ENCODE measurements around the gene INPP5A.

DNA sequence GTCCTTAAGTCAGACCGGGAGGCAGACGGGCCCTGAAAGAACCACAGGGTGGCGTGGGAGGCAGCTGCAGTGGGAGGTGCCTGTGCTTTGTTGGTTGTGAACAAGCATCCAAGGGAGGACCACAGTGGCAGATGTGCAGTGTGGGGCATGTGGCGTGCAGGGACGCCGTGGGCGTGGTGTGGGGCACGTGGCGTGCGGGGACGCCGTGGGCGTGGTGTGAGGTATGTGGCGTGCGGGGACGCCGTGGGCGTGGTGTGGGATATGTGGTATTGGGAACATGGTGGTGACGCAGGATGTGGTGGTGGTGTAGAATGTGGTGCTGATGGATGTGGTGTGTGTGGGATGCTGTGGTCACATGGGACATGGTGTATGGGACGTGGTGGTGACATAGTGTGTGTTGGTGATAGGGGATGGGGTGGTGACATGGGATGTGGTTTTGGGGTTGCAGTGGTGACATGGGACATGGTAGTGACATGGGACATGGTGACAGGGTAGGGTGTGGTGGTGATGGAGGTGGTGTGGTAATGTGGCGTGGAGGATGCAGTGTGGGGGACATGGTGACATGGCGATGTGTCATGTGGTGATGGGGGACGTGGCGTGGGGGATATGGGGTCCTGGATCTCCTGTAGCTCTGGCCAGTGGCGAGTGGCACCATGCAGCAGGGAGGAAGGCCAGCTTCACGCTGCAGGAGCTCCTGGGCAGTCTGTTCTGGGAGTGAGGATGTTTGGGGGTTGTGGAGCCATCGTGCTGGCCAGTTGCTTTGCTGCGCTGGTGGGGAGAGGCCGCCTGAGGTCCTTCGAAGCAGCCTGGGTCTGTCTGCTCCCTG is 78.8 kb downstream of the INPP5A start:
- TF ChIP-seq ZFP30 (CRISPR knock-in tag; IDR thresholded peaks at IDR 0.05): no peak
- no peak for TF ChIP-seq ISL1 (CRISPR knock-in tag; IDR thresholded peaks at IDR 0.05)
- TF ChIP-seq, protein P1, sequence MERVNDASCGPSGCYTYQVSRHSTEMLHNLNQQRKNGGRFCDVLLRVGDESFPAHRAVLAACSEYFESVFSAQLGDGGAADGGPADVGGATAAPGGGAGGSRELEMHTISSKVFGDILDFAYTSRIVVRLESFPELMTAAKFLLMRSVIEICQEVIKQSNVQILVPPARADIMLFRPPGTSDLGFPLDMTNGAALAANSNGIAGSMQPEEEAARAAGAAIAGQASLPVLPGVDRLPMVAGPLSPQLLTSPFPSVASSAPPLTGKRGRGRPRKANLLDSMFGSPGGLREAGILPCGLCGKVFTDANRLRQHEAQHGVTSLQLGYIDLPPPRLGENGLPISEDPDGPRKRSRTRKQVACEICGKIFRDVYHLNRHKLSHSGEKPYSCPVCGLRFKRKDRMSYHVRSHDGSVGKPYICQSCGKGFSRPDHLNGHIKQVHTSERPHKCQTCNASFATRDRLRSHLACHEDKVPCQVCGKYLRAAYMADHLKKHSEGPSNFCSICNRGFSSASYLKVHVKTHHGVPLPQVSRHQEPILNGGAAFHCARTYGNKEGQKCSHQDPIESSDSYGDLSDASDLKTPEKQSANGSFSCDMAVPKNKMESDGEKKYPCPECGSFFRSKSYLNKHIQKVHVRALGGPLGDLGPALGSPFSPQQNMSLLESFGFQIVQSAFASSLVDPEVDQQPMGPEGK (CRISPR knock-in tag; IDR thresholded peaks at IDR 0.05; ENCODE audit: borderline replicate concordance): no peak
- no peak for TF ChIP-seq ARNTL (CRISPR knock-in tag; IDR thresholded peaks at IDR 0.05; ENCODE audit: borderline replicate concordance, low read depth)
- no peak for TF ChIP-seq GLIS3 (CRISPR knock-in tag; IDR thresholded peaks at IDR 0.05)
- no peak for TF ChIP-seq ZC3H10 (CRISPR knock-in tag; IDR thresholded peaks at IDR 0.05)
- TF ChIP-seq TOX (CRISPR knock-in tag; IDR thresholded peaks at IDR 0.05; ENCODE audit: borderline replicate concordance): no peak
- no peak for TF ChIP-seq TCF4 (CRISPR knock-in tag; IDR thresholded peaks at IDR 0.05; ENCODE audit: borderline replicate concordance)
- no peak for TF ChIP-seq BACH2 (CRISPR knock-in tag; IDR thresholded peaks at IDR 0.05; ENCODE audit: borderline replicate concordance)
- TF ChIP-seq, protein P2, sequence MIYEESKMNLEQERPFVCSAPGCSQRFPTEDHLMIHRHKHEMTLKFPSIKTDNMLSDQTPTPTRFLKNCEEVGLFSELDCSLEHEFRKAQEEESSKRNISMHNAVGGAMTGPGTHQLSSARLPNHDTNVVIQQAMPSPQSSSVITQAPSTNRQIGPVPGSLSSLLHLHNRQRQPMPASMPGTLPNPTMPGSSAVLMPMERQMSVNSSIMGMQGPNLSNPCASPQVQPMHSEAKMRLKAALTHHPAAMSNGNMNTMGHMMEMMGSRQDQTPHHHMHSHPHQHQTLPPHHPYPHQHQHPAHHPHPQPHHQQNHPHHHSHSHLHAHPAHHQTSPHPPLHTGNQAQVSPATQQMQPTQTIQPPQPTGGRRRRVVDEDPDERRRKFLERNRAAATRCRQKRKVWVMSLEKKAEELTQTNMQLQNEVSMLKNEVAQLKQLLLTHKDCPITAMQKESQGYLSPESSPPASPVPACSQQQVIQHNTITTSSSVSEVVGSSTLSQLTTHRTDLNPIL (CRISPR knock-in tag; IDR thresholded peaks at IDR 0.05; ENCODE audit: low read depth): no peak

Data from SK-N-SH treated with all-trans-retinoic acid at 6 μM for 48 hours (cell line).